Ecto neural progenitor cell (in vitro differentiated cells): ENCODE measurements around the gene TTLL4.

Experiments
- DNase-seq: peaks from one replicate; pipeline ENCODE4 v3.0.0-alpha.2; 2018; ENCODE audit warnings: low spot score

The TTLL4 gene, protein sequence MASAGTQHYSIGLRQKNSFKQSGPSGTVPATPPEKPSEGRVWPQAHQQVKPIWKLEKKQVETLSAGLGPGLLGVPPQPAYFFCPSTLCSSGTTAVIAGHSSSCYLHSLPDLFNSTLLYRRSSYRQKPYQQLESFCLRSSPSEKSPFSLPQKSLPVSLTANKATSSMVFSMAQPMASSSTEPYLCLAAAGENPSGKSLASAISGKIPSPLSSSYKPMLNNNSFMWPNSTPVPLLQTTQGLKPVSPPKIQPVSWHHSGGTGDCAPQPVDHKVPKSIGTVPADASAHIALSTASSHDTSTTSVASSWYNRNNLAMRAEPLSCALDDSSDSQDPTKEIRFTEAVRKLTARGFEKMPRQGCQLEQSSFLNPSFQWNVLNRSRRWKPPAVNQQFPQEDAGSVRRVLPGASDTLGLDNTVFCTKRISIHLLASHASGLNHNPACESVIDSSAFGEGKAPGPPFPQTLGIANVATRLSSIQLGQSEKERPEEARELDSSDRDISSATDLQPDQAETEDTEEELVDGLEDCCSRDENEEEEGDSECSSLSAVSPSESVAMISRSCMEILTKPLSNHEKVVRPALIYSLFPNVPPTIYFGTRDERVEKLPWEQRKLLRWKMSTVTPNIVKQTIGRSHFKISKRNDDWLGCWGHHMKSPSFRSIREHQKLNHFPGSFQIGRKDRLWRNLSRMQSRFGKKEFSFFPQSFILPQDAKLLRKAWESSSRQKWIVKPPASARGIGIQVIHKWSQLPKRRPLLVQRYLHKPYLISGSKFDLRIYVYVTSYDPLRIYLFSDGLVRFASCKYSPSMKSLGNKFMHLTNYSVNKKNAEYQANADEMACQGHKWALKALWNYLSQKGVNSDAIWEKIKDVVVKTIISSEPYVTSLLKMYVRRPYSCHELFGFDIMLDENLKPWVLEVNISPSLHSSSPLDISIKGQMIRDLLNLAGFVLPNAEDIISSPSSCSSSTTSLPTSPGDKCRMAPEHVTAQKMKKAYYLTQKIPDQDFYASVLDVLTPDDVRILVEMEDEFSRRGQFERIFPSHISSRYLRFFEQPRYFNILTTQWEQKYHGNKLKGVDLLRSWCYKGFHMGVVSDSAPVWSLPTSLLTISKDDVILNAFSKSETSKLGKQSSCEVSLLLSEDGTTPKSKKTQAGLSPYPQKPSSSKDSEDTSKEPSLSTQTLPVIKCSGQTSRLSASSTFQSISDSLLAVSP

DNA sequence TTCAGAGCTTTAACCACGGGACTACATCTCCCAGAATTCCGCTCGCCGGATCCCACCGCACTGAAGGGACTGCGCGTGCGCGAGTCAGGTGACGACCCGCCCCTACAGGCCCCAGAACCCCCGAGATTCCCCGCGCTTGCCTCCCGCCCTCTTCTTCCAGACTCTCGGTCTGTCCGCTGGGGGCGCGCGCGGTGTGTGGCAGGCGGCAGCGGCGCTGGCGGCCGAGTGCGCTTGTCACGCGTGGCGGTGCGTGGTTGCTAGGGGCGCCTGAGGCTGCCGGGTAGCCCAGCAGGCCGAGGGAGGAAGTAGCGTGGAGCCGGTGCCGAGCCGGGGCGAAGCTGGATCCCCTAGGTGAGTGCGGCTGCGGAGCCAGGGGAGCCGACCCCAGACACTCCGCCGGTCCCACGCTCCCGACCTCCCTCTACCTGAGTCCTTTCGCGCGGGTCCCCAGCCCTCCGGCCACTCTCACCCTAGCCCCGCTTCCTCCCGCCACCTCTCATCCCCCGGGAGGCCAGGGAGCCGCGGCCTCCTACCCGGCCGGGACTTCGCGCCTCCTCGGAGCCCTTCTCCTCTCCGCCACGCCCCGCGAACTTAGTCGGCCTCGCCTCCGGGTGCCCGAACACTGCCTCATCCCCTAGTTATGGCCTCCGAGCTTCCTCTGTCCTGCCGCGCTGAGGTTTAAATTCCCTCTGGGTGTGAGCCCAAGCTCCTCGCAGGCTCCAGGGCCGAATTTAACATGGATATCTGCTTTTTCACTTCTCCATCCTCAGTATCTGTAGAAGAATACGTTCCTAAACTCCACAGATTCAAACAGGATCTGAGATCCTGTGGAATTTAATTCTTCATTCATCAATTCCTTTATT, at the start of gene TTLL4:
TSS of gene TTLL4 (plus strand) at position 149 of the 863 bp plus-strand sequence. CDS start 26,842 bp downstream, outside the sequence.
- peak; percentile 99 for DNase-seq

DNA sequence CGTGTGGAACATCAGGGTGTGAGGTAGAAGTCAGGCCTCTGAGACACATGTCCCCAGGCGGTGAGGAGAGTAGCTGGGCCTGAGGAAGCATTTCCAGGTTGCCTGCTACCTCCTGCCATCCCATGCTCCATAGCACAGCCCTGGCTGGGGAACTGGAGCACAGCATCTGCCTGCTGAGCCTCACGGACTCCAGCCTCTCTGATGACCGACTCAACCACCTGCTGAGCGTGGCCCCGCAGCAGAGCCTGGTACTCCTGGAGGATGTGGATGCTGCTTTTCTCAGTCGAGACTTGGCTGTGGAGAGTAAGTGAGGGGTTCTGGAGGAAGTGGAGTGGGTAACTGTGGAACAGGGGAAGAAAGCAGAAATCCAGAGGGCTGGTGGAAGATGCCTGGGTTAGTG, 48.3 kb upstream of the TTLL4 start:
- no peak for DNase-seq

DNA sequence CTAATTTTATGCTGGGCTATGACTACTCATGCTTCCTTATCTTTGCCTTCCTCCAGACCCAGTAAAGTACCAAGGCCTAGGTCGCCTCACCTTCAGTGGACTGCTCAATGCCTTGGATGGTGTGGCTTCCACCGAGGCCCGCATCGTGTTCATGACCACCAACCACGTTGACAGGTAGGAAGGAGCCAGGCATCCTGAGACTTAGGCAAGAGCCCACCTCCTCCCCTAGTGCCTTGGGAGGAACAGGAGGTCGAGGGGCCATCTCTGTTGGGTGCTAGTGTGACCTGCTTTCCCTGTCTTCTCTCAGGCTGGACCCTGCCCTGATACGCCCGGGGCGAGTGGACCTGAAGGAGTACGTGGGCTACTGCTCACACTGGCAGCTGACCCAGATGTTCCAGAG, 47.8 kb upstream of the TTLL4 start:
- DNase-seq, result no peak

DNA sequence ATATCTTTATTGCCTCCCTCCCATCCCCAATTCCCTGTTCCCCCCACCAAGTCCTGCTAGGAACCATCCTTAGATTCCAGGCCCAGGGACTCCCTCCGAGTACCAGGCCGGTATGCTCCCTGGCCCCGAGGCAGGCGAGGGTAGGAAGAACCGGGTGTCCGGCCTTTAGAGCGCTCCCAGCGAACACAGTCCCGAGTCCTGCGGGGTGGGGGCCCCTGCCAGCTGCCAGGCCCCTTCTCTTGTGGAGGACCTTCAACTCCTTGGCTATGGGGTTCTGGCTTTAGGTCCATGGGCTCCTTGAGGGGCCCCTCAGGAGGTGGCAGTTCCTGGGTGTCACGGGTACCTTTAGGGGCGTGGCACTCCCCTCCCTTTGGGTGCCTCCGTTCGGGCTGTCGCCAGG, 46.7 kb upstream of the TTLL4 start:
- DNase-seq, result no peak

DNA sequence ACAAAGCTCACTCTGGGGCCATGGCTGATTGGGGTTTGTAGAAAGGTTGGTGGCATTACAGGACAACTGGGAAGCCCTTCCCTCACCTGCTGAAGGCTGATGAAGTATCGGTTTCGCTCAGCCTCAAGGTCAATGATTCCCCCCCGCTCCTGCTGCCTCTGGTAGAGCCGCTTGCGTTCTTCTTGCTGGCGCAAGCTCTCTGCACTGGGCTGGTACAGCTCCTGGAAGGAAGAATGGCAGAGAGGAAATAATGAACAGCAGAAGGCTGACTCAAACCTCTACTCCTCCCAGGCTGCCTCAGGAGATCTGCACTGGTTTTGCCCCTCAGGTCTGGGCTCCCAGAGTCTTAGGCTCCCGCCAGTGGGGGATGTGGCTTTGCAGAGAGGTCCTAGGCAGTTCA, 46.0 kb upstream of the TTLL4 start:
- no peak for DNase-seq

DNA sequence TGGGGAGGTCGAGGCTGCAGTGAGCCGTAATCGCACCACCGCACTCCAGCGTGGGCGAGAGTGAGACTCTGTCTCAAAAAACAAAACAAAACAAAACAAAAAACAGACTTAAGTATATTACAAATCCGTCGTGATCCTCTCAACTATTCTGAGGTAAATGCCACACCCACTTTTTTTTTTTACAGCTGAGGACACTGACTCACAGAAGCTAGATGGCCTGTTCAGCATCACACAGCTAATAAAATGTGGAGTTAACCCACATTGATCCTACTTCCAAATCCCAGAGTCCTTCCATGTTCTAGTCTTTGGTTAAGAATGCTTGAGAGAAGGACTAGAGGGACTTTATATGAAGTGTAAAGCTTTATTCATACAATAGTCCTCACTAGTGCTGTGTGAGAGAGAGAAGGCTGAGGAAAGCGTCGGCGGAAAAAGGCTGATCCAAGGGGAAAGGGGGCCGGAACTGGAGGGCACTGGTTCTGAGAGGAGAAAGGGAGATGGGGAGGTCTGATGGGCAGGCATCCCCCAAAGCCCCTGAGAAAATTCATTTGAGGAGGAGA, 39.5 kb upstream of the TTLL4 start:
- DNase-seq, result no peak

DNA sequence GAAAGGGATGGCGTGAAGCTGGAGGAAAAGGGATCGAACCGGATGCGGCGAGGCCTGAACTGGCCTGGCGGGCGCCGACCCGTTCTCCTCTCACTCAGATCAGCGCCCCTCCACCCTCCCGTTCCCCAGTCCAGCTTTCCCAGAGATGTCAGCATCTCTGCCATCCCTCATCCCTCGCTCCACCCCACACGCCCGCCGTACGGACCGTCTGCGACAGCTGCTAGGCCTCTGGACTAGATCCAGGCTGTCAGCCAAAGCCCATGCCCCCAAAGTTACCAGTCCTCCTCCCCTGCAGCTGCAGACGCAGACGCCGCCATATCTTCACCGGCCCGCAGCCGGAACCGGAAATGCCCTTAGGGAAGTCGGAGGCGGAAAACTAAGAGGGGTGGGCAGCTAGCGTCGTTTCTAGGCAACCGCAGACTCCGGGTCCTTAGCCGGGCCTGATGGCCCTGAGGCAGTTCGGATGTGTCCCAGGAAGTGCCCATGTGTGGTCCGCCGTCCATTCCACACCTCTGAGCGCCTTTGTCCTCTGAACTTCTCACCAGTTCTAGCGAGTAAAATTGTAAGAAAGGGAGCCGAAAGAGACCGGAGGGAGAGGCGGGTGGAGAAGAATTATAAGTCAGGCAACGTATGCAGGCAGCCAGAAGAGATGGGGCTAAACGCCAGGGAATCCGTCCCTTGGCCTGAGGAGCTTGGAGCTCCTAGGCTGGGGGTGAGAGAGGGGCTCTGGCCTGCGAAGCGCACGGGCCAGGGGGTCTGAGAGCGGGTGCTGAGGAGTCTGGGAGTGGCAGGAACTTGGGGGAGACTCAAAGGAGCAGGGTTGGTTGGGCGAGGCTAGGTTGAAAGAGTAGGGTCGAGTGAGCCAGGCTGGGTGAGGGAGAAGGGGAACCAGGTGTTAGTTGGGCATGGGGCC, 38.7 kb upstream of the TTLL4 start, which contains the start of the genes RNF25 and STK36:
TSS of gene RNF25 (minus strand) at position 349 of the 913 bp plus-strand sequence. CDS start at position 317, 32 bp downstream.
TSS of gene STK36 (plus strand) at position 433 of the 913 bp plus-strand sequence. CDS start 744 bp downstream, outside the sequence.
- peak; percentile 90 for DNase-seq

DNA sequence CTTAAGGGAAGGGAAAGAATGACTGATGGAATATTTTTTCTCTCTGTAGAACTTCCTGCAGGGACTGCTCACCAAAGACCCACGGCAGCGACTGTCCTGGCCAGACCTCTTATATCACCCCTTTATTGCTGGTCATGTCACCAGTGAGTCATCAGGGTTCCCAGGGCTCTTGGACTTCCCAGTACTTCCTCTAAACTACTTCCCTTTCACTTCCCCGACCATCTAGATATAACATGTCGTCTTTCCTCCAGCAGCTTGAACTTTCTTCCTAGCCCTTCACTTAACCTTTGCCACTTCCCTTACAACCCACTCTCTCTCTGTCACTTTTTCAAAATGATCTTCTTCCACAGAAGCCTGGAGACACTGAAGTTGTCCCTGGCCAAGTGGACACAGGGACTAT, 31.5 kb upstream of the TTLL4 start:
- DNase-seq, result no peak

DNA sequence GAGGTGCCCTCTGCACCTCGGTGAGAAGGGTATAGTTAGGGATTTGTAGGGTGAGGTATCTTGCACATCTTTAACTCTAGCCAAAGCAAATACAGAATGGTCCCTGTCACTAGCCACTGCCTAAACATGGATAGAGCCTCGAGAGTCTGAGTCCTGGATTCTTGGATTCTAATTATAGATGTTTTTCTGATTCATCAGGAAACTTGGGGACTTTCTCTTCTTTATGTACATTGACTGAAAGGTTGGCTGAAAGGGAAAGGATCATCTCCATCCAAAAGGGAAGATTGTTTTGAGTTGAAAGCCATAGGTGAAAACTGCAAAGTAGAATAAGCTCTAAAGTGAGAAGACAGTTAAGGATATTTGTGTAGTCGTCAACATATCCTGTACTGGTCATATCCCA, 30.6 kb upstream of the TTLL4 start:
- DNase-seq, result no peak

DNA sequence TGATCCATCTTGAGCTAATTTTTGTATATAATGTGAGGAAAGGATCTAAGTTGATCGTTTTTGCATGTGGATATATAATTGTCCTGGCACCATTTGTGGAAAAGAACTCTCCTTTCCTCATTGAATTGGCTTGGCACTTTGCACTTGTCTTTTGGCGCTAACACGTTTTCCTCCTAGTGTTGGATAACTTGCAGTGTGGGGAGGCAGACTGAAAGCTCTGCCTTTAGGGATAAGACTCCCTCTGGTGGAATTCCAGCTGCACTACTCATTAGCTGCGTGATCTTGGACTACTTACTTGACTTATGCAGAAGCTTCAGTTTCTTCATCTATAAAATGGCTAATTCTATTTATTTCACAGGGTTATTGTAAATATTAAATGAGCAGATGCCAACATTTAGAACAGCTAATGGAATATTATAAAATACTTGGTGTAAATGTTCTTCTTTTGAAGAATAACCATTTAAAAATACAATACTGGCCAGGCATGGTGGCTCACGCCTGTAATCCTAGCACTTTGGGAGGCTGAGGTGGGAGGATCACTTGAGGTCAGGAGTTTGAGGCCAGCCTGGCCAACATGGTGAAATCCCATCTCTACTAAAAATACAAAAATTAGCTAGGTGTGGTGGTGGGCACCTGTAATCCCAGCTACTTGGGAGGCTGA, 23.1 kb upstream of the TTLL4 start:
- DNase-seq, result peak; percentile 56

DNA sequence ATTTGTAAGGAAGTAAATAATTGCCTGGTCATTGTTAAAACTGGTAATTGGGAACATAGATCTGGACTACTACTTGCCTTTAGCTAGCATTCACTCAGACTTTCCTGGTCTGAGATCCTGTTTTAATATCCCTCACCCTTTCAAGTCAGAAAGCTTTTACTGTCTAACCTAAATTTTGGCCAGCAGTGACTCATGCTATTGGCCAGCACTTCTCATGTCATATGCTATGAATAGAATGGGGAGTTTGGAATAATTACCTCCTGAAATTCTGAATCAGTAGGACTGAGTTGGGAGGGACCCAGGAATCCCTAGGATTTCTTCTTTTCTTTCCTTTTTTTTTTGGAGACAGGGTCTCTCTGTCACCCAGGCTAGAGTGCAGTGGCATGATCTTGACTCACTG, 19.4 kb upstream of the TTLL4 start:
- DNase-seq, result no peak

DNA sequence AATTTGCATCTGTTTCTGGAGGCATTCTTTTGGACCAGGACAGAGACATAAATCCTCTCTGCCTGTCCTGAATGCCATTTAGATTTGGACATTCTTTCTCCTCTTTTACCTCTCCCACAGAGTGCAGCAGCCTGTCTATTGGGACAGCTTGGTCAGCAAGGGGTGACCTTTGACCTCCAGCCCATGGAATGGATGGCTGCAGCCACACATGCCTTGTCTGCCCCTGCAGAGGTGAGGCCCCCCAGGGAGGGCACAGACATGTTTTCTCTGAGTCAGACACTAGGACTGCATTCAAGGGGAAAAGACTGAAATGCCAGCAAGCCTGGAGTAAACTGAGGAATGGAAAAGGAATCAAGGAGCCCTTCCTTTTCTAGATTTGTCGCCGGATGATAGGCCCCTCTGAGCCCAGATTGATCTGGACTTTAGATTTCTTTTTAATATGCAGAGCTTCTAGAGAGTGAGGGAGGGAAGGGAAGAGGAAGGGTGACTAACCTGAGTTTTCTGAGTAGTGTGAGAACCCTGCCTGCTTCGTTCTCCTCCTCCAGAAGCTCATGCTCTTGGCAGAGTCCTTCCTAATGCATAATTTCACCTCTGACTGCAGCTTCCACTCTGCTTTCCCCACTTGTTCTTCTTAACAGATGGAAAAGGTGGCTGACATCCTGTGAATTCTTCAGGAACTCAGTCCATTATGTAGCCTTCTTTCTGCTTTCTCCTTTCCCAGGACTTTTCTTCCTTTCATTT, 16.1 kb upstream of the TTLL4 start:
- peak; percentile 64 for DNase-seq

DNA sequence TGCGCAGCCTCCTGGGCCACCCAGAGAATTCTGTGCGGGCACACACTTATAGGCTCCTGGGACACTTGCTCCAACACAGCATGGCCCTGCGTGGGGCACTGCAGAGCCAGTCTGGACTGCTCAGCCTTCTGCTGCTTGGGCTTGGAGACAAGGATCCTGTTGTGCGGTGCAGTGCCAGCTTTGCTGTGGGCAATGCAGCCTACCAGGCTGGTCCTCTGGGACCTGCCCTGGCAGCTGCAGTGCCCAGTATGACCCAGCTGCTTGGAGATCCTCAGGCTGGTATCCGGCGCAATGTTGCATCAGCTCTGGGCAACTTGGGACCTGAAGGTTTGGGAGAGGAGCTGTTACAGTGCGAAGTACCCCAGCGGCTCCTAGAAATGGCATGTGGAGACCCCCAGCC, 11.8 kb upstream of the TTLL4 start:
- DNase-seq, result no peak

DNA sequence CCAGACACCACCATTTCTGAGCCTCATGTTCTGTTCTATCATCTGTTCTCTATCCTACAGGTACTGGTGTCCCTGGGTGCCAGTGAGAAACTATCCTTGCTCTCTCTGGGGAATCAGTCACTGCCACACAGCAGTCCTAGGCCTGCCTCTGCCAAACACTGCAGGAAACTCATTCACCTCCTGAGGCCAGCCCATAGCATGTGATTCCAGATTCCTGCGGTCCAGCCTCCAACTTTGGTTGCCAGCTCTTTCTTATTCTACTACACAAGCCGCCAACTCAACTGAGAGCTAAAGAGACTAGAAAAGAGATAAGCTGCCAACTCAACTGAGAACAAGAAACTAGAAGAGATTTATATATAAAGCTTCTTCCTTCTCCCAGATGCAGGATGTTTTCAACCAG, 8.8 kb upstream of the TTLL4 start:
- no peak for DNase-seq

DNA sequence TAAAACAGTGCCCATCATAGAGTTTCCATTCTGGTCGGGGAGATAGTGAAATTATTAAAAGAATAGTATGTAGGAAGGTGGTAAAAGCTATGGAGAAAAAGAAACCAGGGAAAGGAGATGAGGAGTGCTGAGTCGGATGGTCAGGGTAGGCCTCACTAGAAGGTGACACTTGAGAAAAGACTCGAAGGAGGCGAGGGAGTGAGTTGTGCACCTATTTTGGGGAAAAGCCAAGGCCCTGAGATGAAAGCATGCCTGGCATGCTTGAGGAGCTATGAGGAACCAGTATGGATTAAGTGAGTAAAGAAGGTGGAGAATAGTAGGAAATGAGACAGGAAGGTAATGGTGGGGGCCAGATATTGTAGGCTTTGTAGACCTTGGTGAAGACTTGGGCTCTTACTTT, 7.3 kb upstream of the TTLL4 start:
- no peak for DNase-seq

DNA sequence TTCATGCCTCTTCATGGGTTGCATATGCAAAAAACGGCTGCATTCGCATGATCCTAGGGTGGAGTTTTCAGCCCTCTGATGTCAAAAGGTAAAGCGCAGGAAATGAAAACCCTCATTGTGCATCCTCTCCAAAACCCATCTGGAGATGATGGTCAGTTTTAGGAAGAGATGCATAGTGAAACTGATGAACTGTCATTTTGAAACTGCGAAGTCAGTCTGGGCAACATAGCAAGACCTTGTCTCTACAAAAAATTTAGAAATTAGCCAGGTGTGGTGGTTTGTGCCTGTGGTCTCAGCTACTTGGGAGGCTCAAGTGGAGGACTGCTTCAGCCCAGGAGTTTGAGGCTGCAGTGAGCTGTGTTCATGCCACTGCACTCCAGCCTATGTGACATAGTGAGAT, 2.5 kb upstream of the TTLL4 start:
- no peak for DNase-seq

DNA sequence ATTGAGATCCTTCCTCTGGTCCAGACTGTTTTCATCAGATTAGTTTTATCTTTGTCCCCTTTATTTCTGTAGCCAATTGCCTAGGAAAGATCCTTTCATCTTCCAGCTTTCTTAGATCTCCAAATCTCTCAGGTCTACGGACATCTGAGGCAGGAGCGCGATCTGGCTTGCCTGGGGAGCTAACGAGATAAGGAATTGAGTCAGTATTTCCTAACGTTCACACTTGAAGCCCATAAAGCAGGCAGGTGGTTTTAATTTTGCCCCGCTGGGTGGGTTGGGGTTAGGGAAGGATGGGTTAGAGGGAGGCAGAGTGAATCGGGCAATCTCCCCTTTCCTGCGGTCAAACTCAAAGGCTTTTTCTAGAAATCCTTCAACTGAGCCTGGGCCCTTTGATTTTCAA, 727 bp upstream of the TTLL4 start:
- DNase-seq, result no peak

DNA sequence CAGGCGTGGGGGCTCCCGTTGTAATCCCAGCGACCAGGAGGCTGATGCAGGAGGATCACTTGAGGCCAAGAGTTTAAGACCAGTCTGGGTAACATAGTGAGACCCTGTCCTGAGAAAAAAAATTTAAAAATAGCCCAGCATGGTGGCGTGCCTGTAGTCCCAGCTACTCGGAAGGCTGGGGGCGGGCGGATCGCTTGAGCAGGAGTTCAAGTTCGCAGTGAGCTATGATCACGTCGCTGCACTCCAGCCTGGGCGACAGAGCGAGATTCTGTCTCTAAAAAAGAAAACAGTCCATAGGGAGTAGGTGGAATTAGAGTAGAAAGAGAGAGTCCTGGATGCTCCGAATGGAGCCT, 325 bp upstream of the TTLL4 start:
- no peak for DNase-seq

DNA sequence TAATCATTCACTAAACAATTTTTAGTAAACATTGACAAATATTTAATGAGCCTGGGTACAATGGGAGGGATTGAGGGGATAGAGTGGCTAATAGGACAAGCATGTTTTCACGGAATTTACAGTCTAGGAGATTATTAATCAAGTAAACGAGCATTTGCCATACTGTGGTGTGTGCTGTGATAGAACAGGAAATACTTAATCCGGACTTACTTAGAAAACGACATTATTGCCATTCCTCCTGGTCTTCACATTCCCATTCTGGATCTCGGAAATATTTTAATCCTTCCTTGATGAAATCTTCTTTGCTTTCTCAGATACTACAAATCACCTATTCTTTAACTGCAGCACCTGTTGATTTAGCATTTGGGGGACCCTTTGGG, 905 bp downstream of the TTLL4 start:
- no peak for DNase-seq
